NCI-H2227 treated with DMSO at 0.1 percent for 48 hours (cell line): ENCODE measurements around the gene KCNJ5.

Experiments used
- DNase-seq: peaks from one replicate; lab custom pipeline; 2025; lab: John Stamatoyannopoulos, UW

Gene KCNJ5

DNA sequence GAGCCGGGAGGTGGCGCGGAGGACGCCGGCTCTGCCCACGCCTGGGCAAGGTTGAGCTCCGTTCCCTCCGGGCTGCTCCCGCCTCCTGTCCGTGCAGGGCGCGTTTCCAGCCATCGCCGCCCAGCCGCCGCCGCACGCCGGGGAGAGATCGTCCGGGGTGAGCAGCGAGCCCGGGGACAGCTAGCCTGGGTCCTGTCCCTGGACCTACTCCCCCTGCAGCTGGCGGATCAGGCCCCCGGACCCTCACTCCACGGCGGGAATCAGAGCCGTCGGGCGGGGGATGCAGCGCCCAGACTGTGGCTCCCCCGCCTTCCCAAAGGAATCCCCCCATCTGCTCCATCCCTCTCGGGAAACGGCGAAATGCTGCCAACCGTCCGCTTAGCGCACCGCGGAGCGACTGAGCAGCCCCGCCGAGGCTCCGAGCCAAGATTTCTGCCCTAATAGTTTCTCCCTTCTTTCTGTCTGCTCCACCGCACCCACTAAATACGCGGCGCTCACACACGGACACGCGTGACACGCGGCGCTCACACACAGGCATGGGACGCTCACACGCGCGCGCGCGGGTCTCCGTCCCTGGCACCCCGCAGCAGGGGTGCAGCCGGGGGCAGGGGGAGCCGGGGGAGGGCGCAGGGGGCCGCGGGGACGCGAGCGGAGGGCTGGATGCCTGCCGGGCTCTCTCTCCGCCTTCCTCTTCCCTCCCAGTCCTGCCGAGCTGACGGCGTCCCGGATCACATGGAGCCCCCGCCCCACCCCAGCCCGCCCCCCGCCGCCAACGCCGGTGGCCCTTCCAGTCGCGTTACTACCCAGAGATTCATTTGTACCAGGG, at the start of gene KCNJ5:
KCNJ5 (plus strand) TSS at position 814 of the 826 bp plus-strand sequence. CDS start 19,918 bp downstream, outside the sequence.
- peak; percentile 12 for DNase-seq

DNA sequence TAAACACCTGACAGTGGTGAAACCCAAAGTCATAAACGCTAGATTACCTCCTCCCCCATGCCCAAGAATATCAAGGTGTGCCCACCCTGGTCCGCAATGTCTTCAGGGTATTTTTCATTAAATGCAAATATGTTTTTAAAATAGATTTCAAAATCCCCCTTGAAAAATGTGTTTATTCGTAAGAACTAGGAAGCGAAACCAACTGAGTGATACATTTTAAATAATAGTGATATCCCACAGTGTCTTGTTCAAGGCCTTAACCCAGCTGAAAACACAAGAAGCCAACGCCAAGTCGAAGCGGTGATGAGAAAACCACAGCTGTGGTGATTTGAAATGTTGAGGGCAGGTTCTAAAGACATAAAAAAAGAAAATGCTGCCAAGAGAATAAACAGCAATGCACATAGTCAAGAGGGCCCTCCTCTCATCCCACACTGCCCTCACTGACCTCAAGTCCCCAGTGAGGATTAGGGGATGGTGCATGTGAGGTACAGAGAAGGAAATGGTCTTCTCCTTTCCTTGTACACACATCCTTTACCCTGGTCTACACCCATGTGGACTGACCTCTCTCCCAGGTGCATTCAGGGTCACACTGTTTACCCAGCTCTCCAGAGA, 49.6 kb upstream of the KCNJ5 start:
- no peak for DNase-seq

- DNase-seq, result no peak
Measured at GRCh38 chr11:128843198-128843785, 47.9 kb upstream of the KCNJ5 start.

- no peak for DNase-seq
Measured at GRCh38 chr11:128845334-128845780, 45.8 kb upstream of the KCNJ5 start.

DNA sequence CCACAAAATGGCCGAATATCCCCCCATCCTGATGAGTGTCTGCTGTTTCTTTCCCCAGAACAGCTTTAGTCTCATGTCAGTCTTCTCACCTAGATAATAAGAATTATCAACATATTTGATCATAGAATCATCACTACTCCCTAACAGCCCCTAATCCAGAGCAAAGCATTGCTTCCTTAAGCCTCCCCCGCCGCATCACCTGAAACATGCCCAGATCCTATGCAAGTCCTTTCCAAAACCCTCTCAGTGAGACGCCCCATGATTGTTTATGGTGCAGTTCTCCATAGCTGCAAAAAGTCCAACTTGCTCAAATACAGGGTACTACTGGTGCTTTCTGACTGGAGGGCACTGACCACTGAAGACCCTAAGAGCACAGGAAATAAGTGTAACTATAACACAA, 44.2 kb upstream of the KCNJ5 start:
- no peak for DNase-seq

- DNase-seq, result no peak
Measured at GRCh38 chr11:128848815-128849455, 42.2 kb upstream of the KCNJ5 start.

DNA sequence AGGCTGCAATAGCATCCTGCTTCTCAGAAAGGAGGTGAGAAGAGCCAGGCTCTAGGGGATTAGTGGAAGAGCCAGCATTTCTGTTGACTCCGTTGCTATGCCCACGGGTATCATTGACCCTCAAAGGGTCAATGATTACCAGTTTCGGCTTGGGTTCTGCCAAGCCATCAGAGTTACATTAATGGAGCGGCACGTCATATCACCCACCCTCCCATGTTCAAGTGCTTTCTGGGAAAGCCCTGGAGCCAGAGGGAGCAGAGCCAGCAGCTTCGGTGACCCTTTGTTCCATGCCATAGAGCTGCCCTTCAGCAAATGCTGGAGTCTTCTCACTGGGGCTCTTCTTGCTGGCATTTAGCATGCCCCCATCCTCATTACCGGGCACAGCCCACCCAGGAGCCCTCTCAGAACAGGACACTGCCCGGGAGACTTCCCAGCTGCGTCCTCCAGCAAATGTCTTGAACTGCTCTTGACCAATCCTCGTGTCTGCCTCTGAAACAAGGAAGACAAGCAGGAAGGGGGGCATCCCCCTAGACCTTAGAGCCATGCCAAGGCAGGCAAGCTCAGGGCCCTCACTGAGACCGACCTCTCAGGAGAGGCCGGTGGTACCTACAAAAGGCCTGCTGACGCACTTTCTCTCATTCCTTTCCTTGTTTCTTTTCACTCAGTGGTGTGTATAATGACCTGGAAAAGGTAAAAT, 38.7 kb upstream of the KCNJ5 start:
- DNase-seq, result no peak

DNA sequence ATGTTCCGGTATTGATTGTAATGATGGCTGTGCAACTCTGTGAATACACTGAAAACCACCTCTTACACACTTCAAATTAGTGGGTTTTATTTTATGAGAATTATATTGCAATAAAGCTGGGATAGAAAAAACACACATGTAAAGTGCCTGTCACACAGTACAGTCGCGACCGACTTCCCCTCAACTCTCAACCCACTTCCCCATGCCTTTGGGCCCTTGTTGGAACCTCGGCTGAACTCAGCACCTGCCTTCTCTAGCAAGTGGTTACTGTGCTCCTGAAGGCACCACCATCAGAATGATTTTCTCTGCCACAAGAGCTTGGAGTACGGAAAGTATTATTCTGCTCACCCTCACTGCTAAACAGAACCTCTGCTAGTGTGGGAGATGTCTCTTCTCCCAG, 37.6 kb upstream of the KCNJ5 start:
- DNase-seq, result no peak

- no peak for DNase-seq
Measured at GRCh38 chr11:128854841-128855240, 36.3 kb upstream of the KCNJ5 start.

GRCh38 chr11:128856241-128856640, 34.9 kb upstream of the KCNJ5 start:
- no peak for DNase-seq

- no peak for DNase-seq
Measured at GRCh38 chr11:128857341-128857740, 33.8 kb upstream of the KCNJ5 start.

DNA sequence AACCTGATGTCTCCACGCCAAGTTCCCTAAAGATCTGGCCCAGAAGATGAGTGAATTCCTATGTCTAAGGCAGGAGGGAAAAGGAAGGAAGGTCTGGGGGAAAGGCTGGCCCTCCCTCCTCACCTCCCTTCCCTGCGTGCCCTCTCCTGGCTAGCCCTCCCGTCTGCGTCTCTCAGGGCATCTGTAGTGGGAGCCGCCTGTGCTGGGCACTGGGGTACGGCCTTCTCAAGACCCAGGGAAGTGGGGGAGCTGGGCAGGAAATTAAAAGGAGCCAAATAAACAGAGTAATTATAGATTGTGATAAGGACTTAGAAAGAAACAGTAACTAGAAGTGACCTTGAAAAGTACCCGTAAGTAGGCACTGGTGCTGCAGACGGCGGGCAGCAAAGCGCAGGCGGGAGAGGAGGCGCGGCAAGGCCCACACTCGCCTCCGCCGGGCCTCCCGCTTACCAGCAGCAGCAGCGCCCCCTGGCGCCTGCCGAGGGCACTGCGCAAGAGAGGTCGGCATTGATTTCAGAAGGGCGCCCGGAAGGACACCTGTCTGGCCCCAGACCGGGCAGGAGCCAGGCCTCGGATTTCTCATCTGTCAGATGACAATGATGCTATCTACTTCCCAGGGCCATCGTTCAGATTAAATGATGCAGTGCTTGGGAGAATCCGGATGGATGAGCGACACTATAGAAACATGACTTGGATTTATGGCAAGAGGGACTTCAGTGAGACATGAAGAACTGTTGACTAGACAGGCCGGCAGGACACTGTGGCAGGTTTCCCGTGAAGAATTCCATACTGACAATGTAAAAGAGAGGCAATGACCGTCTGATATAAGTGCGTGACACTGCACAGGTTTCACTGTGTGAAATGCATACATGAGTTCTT, 31.4 kb upstream of the KCNJ5 start:
- no peak for DNase-seq

DNA sequence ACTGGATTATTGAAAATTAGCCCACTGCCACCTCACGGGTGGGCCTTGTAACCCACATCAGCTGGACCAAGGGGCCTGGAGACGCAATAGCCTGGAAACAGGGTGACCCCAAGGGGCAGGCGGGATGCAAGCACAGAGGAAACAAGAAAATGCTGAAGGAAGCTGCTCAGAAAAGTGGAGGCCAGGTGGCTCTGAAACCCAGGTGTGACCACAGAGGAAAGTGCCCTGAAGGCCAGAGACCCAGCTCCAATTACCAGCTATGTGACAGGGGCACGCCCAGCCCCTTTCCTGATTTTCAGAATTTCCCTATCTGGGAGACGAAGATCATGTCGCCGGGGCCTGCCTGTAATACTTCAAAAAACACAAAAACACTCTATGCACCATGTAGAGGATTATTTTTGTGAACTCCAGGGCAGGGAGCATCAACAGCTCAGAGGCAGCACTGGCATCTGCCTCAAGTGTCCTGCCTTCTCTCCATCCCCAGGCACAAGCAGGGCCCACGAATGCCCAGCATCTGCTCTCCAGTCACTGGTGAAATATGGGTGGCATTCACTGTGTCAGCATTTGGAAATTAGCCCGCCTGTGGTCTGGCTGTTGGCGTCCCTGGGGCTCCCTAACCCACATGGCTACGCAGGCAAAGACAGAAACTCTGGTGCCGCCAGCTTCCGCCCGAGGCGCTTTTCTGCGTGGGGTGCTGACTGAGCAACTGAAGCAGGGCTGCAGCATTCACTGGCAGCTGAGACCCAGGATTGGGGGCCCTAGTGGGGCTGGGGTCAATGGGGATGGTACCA, 30.4 kb upstream of the KCNJ5 start:
- no peak for DNase-seq

DNA sequence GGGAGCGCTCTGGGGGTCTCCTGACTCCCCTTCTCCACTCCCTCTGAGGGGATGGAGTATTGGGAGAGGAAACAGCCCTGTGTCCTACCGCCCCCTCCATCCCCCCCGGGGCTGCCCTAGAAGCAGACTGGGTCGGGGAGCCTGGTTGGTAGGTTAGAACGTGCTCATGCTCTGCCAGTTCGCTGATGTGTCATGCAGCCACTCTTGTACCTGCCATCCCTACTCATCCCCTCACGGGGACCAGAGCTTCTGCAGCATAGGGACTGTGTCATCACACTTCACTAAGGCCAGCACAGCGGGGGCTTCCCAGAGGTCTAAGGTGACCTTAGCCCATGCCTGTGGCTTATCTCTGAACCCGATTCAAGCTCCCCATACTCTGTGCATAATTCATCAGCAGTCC, 28.8 kb upstream of the KCNJ5 start:
- no peak for DNase-seq

- DNase-seq, result no peak
Measured at GRCh38 chr11:128862908-128863660, 28.1 kb upstream of the KCNJ5 start.

GRCh38 chr11:128865490-128865889, 25.7 kb upstream of the KCNJ5 start:
- DNase-seq, result no peak

GRCh38 chr11:128867277-128867676, 23.9 kb upstream of the KCNJ5 start, which contains the start of gene KCNJ1:
Gene KCNJ1, minus strand, starts transcription at chr11:128867296. Its CDS starts 27,053 bp downstream, at chr11:128840243.
- DNase-seq, result no peak

- DNase-seq, result no peak
Measured at GRCh38 chr11:128868841-128869671, 22.1 kb upstream of the KCNJ5 start.
